GM18951 (cell line): Measurements from ENCODE around the gene ATP2B1.

Experiments
- POLR2A ChIP-seq: IDR thresholded peaks from 4 replicates; pipeline ENCODE4 v1.6.1; 2011; ENCODE audit warnings: mild to moderate bottlenecking; ENCODE audit not compliant: insufficient read length, insufficient read depth; ENCODE audit errors: extremely low read depth
- in situ Hi-C: fragments of 300-500 bp; cut with MboI; formaldehyde crosslinking; loops from one replicate; pipeline ENCODE4 v1.12.0; 2022; ENCODE audit warnings: low sequenced_read_pairs, mixed read lengths, inconsistent platforms; ENCODE audit not compliant: unreplicated experiment

ATP2B1 gene

GRCh38 chr12:89538897-89539296, 169.7 kb downstream of the ATP2B1 start:
- in situ Hi-C loops: loop anchor here (25.0 kb wide), 2 partner anchors 723 to 973 kb away; no protein-coding TSS in a partner anchor
- TF ChIP-seq POLR2A: no peak
